K562 (cell line): ENCODE measurements around the gene TRAP1.

Source experiments
- HIVEP1 ChIP-seq: fragments of 250-450 bp; sonication (Bioruptor Pico); IDR thresholded peaks from 2 replicates; pipeline ENCODE4 v1.4.0; 2020; ENCODE audit warnings: mild to moderate bottlenecking
- TBL1XR1 ChIP-seq, 2 experiments: IDR thresholded peaks; 2 replicates each; pipeline ENCODE4 v1.6.1; 2012; ENCODE audit warnings: improper control_type of control experiment in 2 of 2, low read length in 2 of 2, mild to moderate bottlenecking in 1 of 2

DNA sequence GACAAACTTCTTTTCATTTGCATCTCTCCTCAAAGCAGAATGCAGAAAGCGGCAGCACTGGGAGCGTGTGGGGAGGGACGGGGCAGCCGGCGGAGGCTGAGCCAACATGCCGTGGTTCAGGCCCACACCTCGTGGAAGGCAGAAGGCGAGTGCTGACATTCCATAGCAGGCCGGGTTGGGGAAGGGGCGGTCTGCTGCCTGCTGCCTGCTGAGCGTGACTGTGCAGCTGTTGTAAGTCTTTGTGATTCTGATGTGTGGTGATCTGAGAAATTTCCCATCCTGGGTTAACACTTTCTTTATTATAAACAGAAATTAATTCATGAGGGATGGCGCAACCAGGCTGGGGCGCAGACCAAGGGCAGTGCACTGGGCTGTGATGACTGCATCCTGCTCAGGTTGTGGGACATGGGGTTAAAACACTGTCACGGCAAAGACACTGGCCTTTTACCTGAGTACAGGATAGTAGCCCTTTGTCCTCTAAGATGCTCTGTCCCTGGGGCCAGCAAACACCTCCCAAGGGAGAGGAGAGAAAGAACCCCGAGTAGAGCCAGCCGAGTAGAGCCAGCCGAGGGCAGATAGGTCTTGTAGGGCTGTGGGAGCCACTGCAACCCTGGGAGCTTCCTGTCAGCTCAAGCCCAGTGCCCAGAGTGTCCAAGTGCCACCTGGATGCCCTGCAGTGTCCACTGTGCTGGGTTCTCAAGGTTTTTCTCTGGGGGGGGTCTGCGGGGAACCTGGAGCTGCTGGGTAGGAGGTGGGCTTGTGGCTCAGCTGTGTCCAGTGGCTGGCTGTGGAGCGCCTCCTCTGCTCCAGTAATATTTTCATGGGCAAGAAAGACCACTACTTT lies 71.6 kb downstream of the TRAP1 start:
- TF ChIP-seq TBL1XR1 (IDR thresholded peaks at IDR 0.05; ENCODE audit: low read length in 2 of 2) = no peak
- no peak for TF ChIP-seq HIVEP1 (CRISPR knock-in tag)
